ENCODE results near the gene TRIP13.

DNA sequence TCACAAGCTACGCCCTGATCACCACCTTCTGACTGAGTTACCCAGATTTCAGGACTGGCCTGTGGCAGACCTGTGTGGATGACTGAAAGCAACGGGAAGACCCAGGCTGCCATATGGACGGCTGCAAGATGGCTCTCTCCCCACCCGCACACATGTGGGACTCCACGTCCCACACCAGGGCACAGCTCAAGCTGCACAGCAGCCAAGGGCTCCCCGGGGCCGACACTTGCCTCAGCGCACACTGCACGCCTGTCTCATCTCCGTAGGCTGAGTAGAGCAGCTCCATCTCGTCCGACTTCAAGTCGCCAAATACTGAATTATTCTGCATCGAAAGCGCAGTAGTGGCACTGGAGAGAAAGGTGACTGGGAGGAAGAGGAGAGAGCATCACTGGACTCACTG, 14.6 kb upstream of the TRIP13 start:
- TF ChIP-seq CTCF (IDR thresholded peaks at IDR 0.05; ENCODE audit: low read length), result no peak
- TF ChIP-seq EZH2 (optimal IDR thresholded peaks at IDR 0.05; ENCODE audit: low read depth, low read length), result no peak

Data from MM.1S (cell line).